HEK293T (cell line): ENCODE results near the gene CAPN1.

Source experiments
- CTCF ChIA-PET: fragments of 350-600 bp; formaldehyde crosslinking; extraction: SDS; loops from one replicate; lab custom pipeline; 2021; ENCODE audit warnings: antibody characterized with exemption, inconsistent platforms; lab: Yijun Ruan, JAX
- POLR2A ChIA-PET: fragments of 350-600 bp; formaldehyde crosslinking; extraction: SDS; loops from one replicate; lab custom pipeline; 2020; ENCODE audit warnings: antibody characterized with exemption, inconsistent platforms; lab: Yijun Ruan, JAX
- DNase-seq: peaks from one replicate; pipeline ENCODE4 v3.0.0; 2012; ENCODE audit warnings: mixed read lengths; ENCODE audit errors: extremely low spot score
- ARNT ChIP-seq: fragments of 450-650 bp; IDR thresholded peaks from 2 replicates; pipeline ENCODE4 v1.6.1; 2017; ENCODE audit warnings: mild to moderate bottlenecking
- BHLHE40 ChIP-seq: fragments of 450-650 bp; IDR thresholded peaks from 2 replicates; pipeline ENCODE4 v1.6.1; 2016; ENCODE audit warnings: mild to moderate bottlenecking, moderate library complexity, borderline replicate concordance
- CTBP1 ChIP-seq: fragments of 450-650 bp; IDR thresholded peaks from 2 replicates; pipeline ENCODE4 v1.6.1; 2016; ENCODE audit warnings: borderline replicate concordance
- ELF4 ChIP-seq: fragments of 450-650 bp; IDR thresholded peaks from 2 replicates; pipeline ENCODE4 v1.6.1; 2017; ENCODE audit warnings: antibody characterized with exemption
- FOXA1 ChIP-seq: fragments of 450-650 bp; IDR thresholded peaks from 2 replicates; pipeline ENCODE4 v1.6.1; 2016; ENCODE audit warnings: mild to moderate bottlenecking
- FOXK2 ChIP-seq: fragments of 450-650 bp; IDR thresholded peaks from 2 replicates; pipeline ENCODE4 v1.6.1; 2016; ENCODE audit warnings: mild to moderate bottlenecking
- FOXM1 ChIP-seq: fragments of 450-650 bp; IDR thresholded peaks from 2 replicates; pipeline ENCODE4 v1.6.1; 2017; ENCODE audit warnings: mild to moderate bottlenecking, borderline replicate concordance
- HDGF ChIP-seq: fragments of 450-650 bp; IDR thresholded peaks from 2 replicates; pipeline ENCODE4 v1.6.1; 2017; ENCODE audit warnings: antibody characterized with exemption, borderline replicate concordance
- L3MBTL2 ChIP-seq: fragments of 450-650 bp; conservative IDR thresholded peaks from 2 replicates; pipeline ENCODE4 v1.6.1; 2016; ENCODE audit warnings: mild to moderate bottlenecking
- LEF1 ChIP-seq: fragments of 450-650 bp; IDR thresholded peaks from 2 replicates; pipeline ENCODE4 v1.6.1; 2017; ENCODE audit warnings: mild to moderate bottlenecking, borderline replicate concordance
- NFRKB ChIP-seq: fragments of 450-650 bp; IDR thresholded peaks from 2 replicates; pipeline ENCODE4 v1.6.1; 2016; ENCODE audit warnings: mild to moderate bottlenecking, moderate library complexity
- PKNOX1 ChIP-seq: fragments of 450-650 bp; IDR thresholded peaks from 2 replicates; pipeline ENCODE4 v1.6.1; 2016
- SP1 ChIP-seq: fragments of 450-650 bp; IDR thresholded peaks from 2 replicates; pipeline ENCODE4 v1.6.1; 2017
- SUZ12 ChIP-seq: fragments of 450-650 bp; IDR thresholded peaks from 2 replicates; pipeline ENCODE4 v1.6.1; 2016; ENCODE audit warnings: mild to moderate bottlenecking
- TARDBP ChIP-seq: fragments of 450-650 bp; IDR thresholded peaks from 2 replicates; pipeline ENCODE4 v1.6.1; 2016
- ZNF384 ChIP-seq: fragments of 450-650 bp; IDR thresholded peaks from 2 replicates; pipeline ENCODE4 v1.6.1; 2016

The CAPN1 gene

GRCh38 chr11:65181569-65182257 lies at the start of gene CAPN1:
TSS of gene CAPN1 (plus strand) at chr11:65181928. CDS start at chr11:65182702, 774 bp downstream.
- TF ChIP-seq TARDBP (no peak), SP1 (no peak), L3MBTL2 (no peak), PKNOX1 (no peak), HDGF (no peak), ELF4 (no peak), BHLHE40 (no peak), FOXM1 (no peak; the same call in 1 of the 2 replicates), CTBP1 (no peak), ARNT (no peak), ZNF384 (no peak), FOXK2 (no peak), SUZ12 (no peak)
- ChIA-PET CTCF (interaction anchor here (0.6 to 1.2 kb wide), 4 partner anchors 23 to 73 kb away, joined by 3 to 5 read pairs (median 3); partner anchors contain the start of gene TM7SF2), POLR2A (interaction anchor here (0.9 to 4.0 kb wide), 9 partner anchors 15 to 80 kb away, joined by 3 to 27 read pairs (median 7); partner anchors contain the start of genes FAU, MRPL49, POLA2 and SYVN1)
- peak; percentile 66 for DNase-seq

GRCh38 chr11:65132238-65132987 lies 49.3 kb upstream of the CAPN1 start:
- TF ChIP-seq CTBP1: no peak
- no peak for TF ChIP-seq ELF4
- TF ChIP-seq TARDBP: no peak
- no peak for TF ChIP-seq BHLHE40
- TF ChIP-seq SUZ12: no peak
- TF ChIP-seq ZNF384: no peak
- no peak for TF ChIP-seq FOXA1
- no peak for TF ChIP-seq ARNT
- TF ChIP-seq PKNOX1: no peak
- no peak for TF ChIP-seq LEF1
- TF ChIP-seq NFRKB: no peak
- no peak for TF ChIP-seq SP1
- TF ChIP-seq L3MBTL2: no peak
- TF ChIP-seq FOXM1: no peak
- TF ChIP-seq FOXK2: no peak
- no peak for TF ChIP-seq HDGF
- no peak for DNase-seq
- ChIA-PET POLR2A (interaction anchor here (2.3 kb wide), 1 partner anchor 10 kb away, joined by 16 read pairs; the partner anchor contains the start of genes FAU and MRPL49), CTCF (no interaction called here)

- CTCF ChIA-PET: no interaction called here
- TF ChIP-seq FOXA1: no peak
- TF ChIP-seq ZNF384: no peak
- no peak for TF ChIP-seq TARDBP
- TF ChIP-seq NFRKB: no peak
- no peak for TF ChIP-seq LEF1
- POLR2A ChIA-PET: interaction anchor here (0.8 to 4.0 kb wide), 5 partner anchors 9 to 50 kb away, joined by 4 to 56 read pairs (median 4); partner anchors contain the start of genes CAPN1, FAU, MRPL49 and TM7SF2
- peak; percentile 39 for DNase-seq
Observed at GRCh38 chr11:65132988-65133700, 48.6 kb upstream of the CAPN1 start.

GRCh38 chr11:65133724-65134123 lies 48.0 kb upstream of the CAPN1 start:
- no peak for DNase-seq
- ChIA-PET CTCF (no interaction called here), POLR2A (interaction anchor here (0.8 to 4.0 kb wide), 6 partner anchors 10 to 50 kb away, joined by 4 to 56 read pairs (median 8); partner anchors contain the start of genes CAPN1, FAU, MRPL49 and TM7SF2)
- TF ChIP-seq FOXK2 (no peak), BHLHE40 (no peak), TARDBP (no peak), SUZ12 (no peak), ZNF384 (no peak), HDGF (no peak), CTBP1 (no peak), L3MBTL2 (no peak), PKNOX1 (no peak), ELF4 (no peak), NFRKB (no peak), LEF1 (no peak), SP1 (no peak), FOXA1 (no peak), FOXM1 (no peak), ARNT (no peak)
